HG03097 (cell line): ENCODE results near the gene HDAC4.
"Not testable (repeated sequence)": the region's sequence is repeated elsewhere in the genome, so short reads cannot be mapped to it uniquely, and the experiment has no call there.

Experiments
- ATAC-seq: cut with Tn5 transposase; IDR thresholded peaks from one replicate; pipeline ENCODE4 v1.9.1; 2021; ENCODE audit not compliant: unreplicated experiment, low FRiP score

Gene HDAC4

GRCh38 chr2:239181903-239182581 is 218.8 kb downstream of the HDAC4 start:
- no peak for ATAC-seq

GRCh38 chr2:239181074-239181902 is 219.5 kb downstream of the HDAC4 start:
- ATAC-seq = no peak

- no peak for ATAC-seq
Measured at GRCh38 chr2:239180526-239181073, 220.2 kb downstream of the HDAC4 start.

GRCh38 chr2:239179851-239180371 is 220.9 kb downstream of the HDAC4 start:
- ATAC-seq = no peak

GRCh38 chr2:239178954-239179353 is 221.9 kb downstream of the HDAC4 start:
- ATAC-seq = no peak

GRCh38 chr2:239178484-239178883 is 222.3 kb downstream of the HDAC4 start:
- no peak for ATAC-seq

GRCh38 chr2:239177908-239178307 is 222.9 kb downstream of the HDAC4 start:
- ATAC-seq = no peak

GRCh38 chr2:239177325-239177724 is 223.5 kb downstream of the HDAC4 start:
- no peak for ATAC-seq

- ATAC-seq = not testable (repeated sequence)
Measured at GRCh38 chr2:239176138-239176803, 224.5 kb downstream of the HDAC4 start.

GRCh38 chr2:239175181-239175580 is 225.6 kb downstream of the HDAC4 start:
- no peak for ATAC-seq

- ATAC-seq = no peak
Measured at GRCh38 chr2:239173301-239173700, 227.5 kb downstream of the HDAC4 start.

GRCh38 chr2:239171643-239172042 is 229.2 kb downstream of the HDAC4 start:
- ATAC-seq = no peak

- ATAC-seq = no peak
Measured at GRCh38 chr2:239169311-239170048, 231.3 kb downstream of the HDAC4 start.

GRCh38 chr2:239168575-239168974 is 232.2 kb downstream of the HDAC4 start:
- no peak for ATAC-seq

- no peak for ATAC-seq
Measured at GRCh38 chr2:239167766-239168444, 232.9 kb downstream of the HDAC4 start.

GRCh38 chr2:239167011-239167673 is 233.7 kb downstream of the HDAC4 start:
- ATAC-seq = no peak

- ATAC-seq = no peak
Measured at GRCh38 chr2:239166201-239166834, 234.5 kb downstream of the HDAC4 start.

GRCh38 chr2:239165206-239165831 is 235.5 kb downstream of the HDAC4 start:
- ATAC-seq = no peak
